Liver (tissue), 9 donors: Measurements from ENCODE around the gene KIAA0753. TPM values are rescaled to one million over a fixed set of nuclear protein-coding genes. Genes with fewer than 3 reads are reported as not detected.

Source experiments
- DNase-seq: peaks from one replicate; pipeline ENCODE4 v3.0.0-alpha.2; 2017; ENCODE audit warnings: low spot score
- H3K27ac ChIP-seq, 2 donors: one replicate each; pipeline ENCODE4 v1.7.0; 2013; ENCODE audit warnings: inconsistent platforms in 2 of 2, low read length in 2 of 2, control low read depth in 1 of 2, low read depth in 1 of 2, mild to moderate bottlenecking in 1 of 2
- H3K27me3 ChIP-seq, 4 donors: one replicate each; pipeline versions ENCODE4 v1.6.1 to v1.7.0; 2013; ENCODE audit warnings: low read length in 3 of 4, inconsistent platforms in 1 of 4, mild to moderate bottlenecking in 1 of 4, moderate library complexity in 1 of 4; ENCODE audit not compliant: control insufficient read depth in 4 of 4, insufficient read depth in 4 of 4
- H3K36me3 ChIP-seq, 4 donors: one replicate each; pipeline versions ENCODE4 v1.6.1 to v1.7.0; 2013; ENCODE audit warnings: low read length in 3 of 4, mild to moderate bottlenecking in 3 of 4, low read depth in 1 of 4, moderate library complexity in 1 of 4; ENCODE audit not compliant: control insufficient read depth in 4 of 4, insufficient read depth in 3 of 4
- H3K4me1 ChIP-seq, 4 donors: one replicate each; pipeline versions ENCODE4 v1.6.1 to v1.7.0; 2013; ENCODE audit warnings: low read length in 3 of 4, mild to moderate bottlenecking in 3 of 4, moderate library complexity in 1 of 4; ENCODE audit not compliant: control insufficient read depth in 4 of 4, insufficient read depth in 4 of 4
- H3K4me3 ChIP-seq, 3 donors: one replicate each; pipeline versions ENCODE4 v1.6.1 to v1.7.0; 2013; ENCODE audit warnings: low read length in 3 of 3, control low read depth in 1 of 3, low read depth in 1 of 3, mild to moderate bottlenecking in 1 of 3
- H3K9ac ChIP-seq, 2 donors: one replicate each; pipeline ENCODE4 v1.7.0; 2013; ENCODE audit warnings: low read length in 2 of 2, mild to moderate bottlenecking in 2 of 2, moderate library complexity in 2 of 2, control low read depth in 1 of 2, low read depth in 1 of 2
- H3K9me3 ChIP-seq, 4 donors: one replicate each; pipeline versions ENCODE4 v1.6.1 to v1.7.0; 2013; ENCODE audit warnings: low read length in 3 of 4; ENCODE audit not compliant: control insufficient read depth in 4 of 4
- EGR1 ChIP-seq, 2 donors: IDR thresholded peaks; 2 replicates each; pipeline ENCODE4 v1.6.1; 2016 to 2018; ENCODE audit warnings: antibody characterized with exemption in 2 of 2, low read depth in 2 of 2
- FOXA1 ChIP-seq: IDR thresholded peaks from 2 replicates; pipeline ENCODE4 v1.6.1; 2016; ENCODE audit warnings: antibody characterized with exemption
- FOXA2 ChIP-seq: IDR thresholded peaks from 2 replicates; pipeline ENCODE4 v1.6.1; 2016; ENCODE audit warnings: antibody characterized with exemption
- GABPA ChIP-seq, 2 donors: IDR thresholded peaks in 1 of 2; conservative IDR thresholded peaks in 1 of 2; 2 replicates each; pipeline ENCODE4 v1.6.1; 2016; ENCODE audit warnings: antibody characterized with exemption in 2 of 2, mild to moderate bottlenecking in 1 of 2, moderate library complexity in 1 of 2
- HNF4A ChIP-seq, 2 donors: conservative IDR thresholded peaks; 2 replicates each; pipeline ENCODE4 v1.6.1; 2016; ENCODE audit warnings: antibody characterized with exemption in 2 of 2, mild to moderate bottlenecking in 2 of 2
- HNF4G ChIP-seq: IDR thresholded peaks from 2 replicates; pipeline ENCODE4 v1.6.1; 2016; ENCODE audit warnings: antibody characterized with exemption
- JUND ChIP-seq, 2 donors: IDR thresholded peaks; 2 replicates each; pipeline ENCODE4 v1.6.1; 2016; ENCODE audit warnings: antibody characterized with exemption in 2 of 2
- NR2F2 ChIP-seq: IDR thresholded peaks from 2 replicates; pipeline ENCODE4 v1.6.1; 2016; ENCODE audit warnings: antibody characterized with exemption
- RAD21 ChIP-seq, 2 donors: IDR thresholded peaks; 2 replicates each; pipeline ENCODE4 v1.6.1; 2016; ENCODE audit warnings: antibody characterized with exemption in 2 of 2, mild to moderate bottlenecking in 2 of 2
- RXRA ChIP-seq, 2 donors: IDR thresholded peaks; 2 replicates each; pipeline ENCODE4 v1.6.1; 2017 to 2018; ENCODE audit warnings: antibody characterized with exemption in 2 of 2, mild to moderate bottlenecking in 1 of 2
- SP1 ChIP-seq: IDR thresholded peaks from 2 replicates; pipeline ENCODE4 v1.6.1; 2018; ENCODE audit warnings: antibody characterized with exemption, mild to moderate bottlenecking
- TAF1 ChIP-seq: conservative IDR thresholded peaks from 2 replicates; pipeline ENCODE4 v1.6.1; 2016; ENCODE audit warnings: antibody characterized with exemption, mild to moderate bottlenecking
- YY1 ChIP-seq: IDR thresholded peaks from 2 replicates; pipeline ENCODE4 v1.6.1; 2016; ENCODE audit warnings: antibody characterized with exemption, mild to moderate bottlenecking
- WGBS: extraction: QIAGEN DNeasy Blood & Tissue Kit; methylation state at CpG from one replicate; pipeline ENCODE4 v1.1.7; 2013; 5-methylcytosine and 5-hydroxymethylcytosine counted together
- polyA plus RNA-seq, 2 donors: library from polyadenylated mRNA; stranded (reverse) in 1 of 2; unstranded in 1 of 2; fragments of 200-250 nt in 1 of 2; fragments of >200 nt in 1 of 2; fragmentation: Nextera tagmentation in 1 of 2; extraction: Ambion mirVana in 1 of 2; gene quantifications; one replicate each; pipeline versions ENCODE4 v1.2.1 to v1.2.3, GENCODE V29; 2013 to 2015
- total RNA-seq, 2 donors: library from RNA; depleted of rRNA; stranded (reverse); fragments of >200 nt; gene quantifications; one replicate each; pipeline ENCODE4 v1.2.3, GENCODE V29; 2014
- TF ChIP-seq, protein P1 (sequence below): IDR thresholded peaks from 2 replicates; pipeline ENCODE4 v1.6.1; 2016; ENCODE audit warnings: antibody characterized with exemption
- TF ChIP-seq, protein P2 (sequence below): IDR thresholded peaks from 2 replicates; pipeline ENCODE4 v1.6.1; 2016; ENCODE audit warnings: antibody characterized with exemption
- TF ChIP-seq, protein P3 (sequence below): fragments of 150-350 bp; IDR thresholded peaks from 2 replicates; pipeline ENCODE4 v1.5.1; 2017; ENCODE audit warnings: improper control_type of control experiment, low read depth, low read length; ENCODE audit not compliant: missing input control
- TF ChIP-seq, protein P4 (sequence below): IDR thresholded peaks from 2 replicates; pipeline ENCODE4 v1.6.1; 2016; ENCODE audit warnings: antibody characterized with exemption, mild to moderate bottlenecking
- TF ChIP-seq, protein P5 (sequence below): IDR thresholded peaks from 2 replicates; pipeline ENCODE4 v1.6.1; 2016; ENCODE audit warnings: antibody characterized with exemption
- donor health status: healthy.
- donor health status: healthy.
- donor health status: healthy.
- donor health status: healthy.
- donor health status: healthy.

KIAA0753 gene
- total and polyA plus RNA-seq, 4 donors, result 2.0 to 5.9 (median 3.0) TPM

DNA sequence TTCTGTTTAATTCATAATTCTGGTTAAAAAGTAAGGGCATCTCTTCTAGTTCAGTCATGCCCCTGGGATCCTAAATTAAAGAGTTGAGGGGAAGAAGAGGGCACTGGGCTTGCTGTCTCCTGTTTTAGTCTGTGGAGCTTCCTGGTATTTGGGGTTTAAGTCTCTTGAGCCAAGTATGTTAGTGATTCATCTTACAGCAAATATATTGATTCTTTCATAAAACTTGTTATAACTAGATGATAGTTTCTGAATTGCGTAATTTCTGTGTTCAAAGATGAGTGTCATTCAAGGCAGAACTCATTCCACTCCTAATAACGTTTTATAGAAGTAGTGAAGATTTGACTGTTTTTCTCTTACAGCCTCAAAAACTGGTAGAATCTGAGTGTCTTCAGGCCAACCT lies 2.1 kb upstream of the KIAA0753 start:
- Histone ChIP-seq H3K27me3 (no peaks in the 10 kb centered on the region), H3K4me1 (peaks cover 3 to 34% (median 26%) of the 10 kb centered on the region in 4 donors), H3K4me3 (no peak overlapping the region), H3K9me3 (no peaks in the 10 kb centered on the region), H3K27ac (peak overlapping the region in 1 of 2 donors; percentile 13), H3K36me3 (peaks cover 2 to 19% (median 9%) of the 10 kb centered on the region in 4 donors), H3K9ac (no peak overlapping the region)
- no peak for DNase-seq
- 49% methylated on average over 2 of the region's 2 CpGs for WGBS
- TF ChIP-seq FOXA2 (no peak), RAD21 (IDR thresholded peaks at IDR 0.05) (no peak), JUND (IDR thresholded peaks at IDR 0.05) (no peak)

DNA sequence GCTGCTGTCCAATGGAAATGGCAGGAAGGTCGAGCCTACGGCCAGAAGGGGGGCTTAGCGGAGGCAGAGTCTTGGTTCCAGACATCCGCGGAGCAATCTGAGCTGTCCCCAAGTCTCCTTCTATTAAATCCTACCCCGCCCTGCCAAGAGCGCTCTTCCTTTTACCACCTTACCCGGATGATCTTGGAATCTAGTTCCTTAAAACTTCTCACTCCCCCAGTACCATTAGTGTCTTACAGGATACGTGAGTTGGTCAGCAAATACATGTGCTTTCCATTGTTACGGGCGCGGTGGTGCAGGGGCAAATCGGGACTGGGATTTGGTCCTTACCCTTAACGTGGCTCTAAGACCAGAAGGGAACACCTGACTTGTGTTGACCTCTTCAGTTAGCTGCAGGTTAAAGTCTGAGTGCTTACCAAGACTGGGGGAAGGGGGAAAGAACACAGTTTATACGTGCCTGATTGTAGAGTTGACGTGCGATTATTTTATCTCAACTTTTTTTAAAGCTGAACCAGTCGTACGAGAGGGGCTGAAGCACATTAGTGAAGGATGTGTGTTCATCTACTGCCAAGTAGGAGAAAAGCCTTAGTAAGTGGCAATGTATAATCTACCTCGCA lies 844 bp upstream of the KIAA0753 start:
- Histone ChIP-seq H3K4me1 (peaks cover 3 to 34% (median 26%) of the 10 kb centered on the region in 4 donors), H3K9ac (peak overlapping the region; percentile 65 to 80), H3K36me3 (peaks cover 2 to 18% (median 8%) of the 10 kb centered on the region in 4 donors), H3K27ac (peak overlapping the region; percentile 69 to 82), H3K4me3 (peak overlapping the region; percentile 88 to 94 (median 90)), H3K27me3 (no peaks in the 10 kb centered on the region), H3K9me3 (no peaks in the 10 kb centered on the region)
- WGBS, result 3% methylated on average over 20 of the region's 20 CpGs
- DNase-seq, result peak; percentile 38
- no peak for TF ChIP-seq FOXA1
- TF ChIP-seq, protein P1, sequence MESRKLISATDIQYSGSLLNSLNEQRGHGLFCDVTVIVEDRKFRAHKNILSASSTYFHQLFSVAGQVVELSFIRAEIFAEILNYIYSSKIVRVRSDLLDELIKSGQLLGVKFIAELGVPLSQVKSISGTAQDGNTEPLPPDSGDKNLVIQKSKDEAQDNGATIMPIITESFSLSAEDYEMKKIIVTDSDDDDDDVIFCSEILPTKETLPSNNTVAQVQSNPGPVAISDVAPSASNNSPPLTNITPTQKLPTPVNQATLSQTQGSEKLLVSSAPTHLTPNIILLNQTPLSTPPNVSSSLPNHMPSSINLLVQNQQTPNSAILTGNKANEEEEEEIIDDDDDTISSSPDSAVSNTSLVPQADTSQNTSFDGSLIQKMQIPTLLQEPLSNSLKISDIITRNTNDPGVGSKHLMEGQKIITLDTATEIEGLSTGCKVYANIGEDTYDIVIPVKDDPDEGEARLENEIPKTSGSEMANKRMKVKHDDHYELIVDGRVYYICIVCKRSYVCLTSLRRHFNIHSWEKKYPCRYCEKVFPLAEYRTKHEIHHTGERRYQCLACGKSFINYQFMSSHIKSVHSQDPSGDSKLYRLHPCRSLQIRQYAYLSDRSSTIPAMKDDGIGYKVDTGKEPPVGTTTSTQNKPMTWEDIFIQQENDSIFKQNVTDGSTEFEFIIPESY, result no peak
- TF ChIP-seq, protein P2, sequence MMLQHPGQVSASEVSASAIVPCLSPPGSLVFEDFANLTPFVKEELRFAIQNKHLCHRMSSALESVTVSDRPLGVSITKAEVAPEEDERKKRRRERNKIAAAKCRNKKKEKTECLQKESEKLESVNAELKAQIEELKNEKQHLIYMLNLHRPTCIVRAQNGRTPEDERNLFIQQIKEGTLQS, result no peak
- no peak for TF ChIP-seq GABPA (IDR thresholded peaks at IDR 0.05 in 1 of 2, conservative IDR thresholded peaks at IDR 0.05 in 1 of 2)
- TF ChIP-seq FOXA2, result no peak
- no peak for TF ChIP-seq YY1
- TF ChIP-seq RXRA (IDR thresholded peaks at IDR 0.05), result peak in 1 of 2 donors; percentile 29
- TF ChIP-seq RAD21 (IDR thresholded peaks at IDR 0.05), result no peak
- peak; percentile 10 for TF ChIP-seq SP1
- TF ChIP-seq, protein P3, sequence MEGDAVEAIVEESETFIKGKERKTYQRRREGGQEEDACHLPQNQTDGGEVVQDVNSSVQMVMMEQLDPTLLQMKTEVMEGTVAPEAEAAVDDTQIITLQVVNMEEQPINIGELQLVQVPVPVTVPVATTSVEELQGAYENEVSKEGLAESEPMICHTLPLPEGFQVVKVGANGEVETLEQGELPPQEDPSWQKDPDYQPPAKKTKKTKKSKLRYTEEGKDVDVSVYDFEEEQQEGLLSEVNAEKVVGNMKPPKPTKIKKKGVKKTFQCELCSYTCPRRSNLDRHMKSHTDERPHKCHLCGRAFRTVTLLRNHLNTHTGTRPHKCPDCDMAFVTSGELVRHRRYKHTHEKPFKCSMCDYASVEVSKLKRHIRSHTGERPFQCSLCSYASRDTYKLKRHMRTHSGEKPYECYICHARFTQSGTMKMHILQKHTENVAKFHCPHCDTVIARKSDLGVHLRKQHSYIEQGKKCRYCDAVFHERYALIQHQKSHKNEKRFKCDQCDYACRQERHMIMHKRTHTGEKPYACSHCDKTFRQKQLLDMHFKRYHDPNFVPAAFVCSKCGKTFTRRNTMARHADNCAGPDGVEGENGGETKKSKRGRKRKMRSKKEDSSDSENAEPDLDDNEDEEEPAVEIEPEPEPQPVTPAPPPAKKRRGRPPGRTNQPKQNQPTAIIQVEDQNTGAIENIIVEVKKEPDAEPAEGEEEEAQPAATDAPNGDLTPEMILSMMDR, result no peak
- TF ChIP-seq HNF4A (conservative IDR thresholded peaks at IDR 0.05), result peak; percentile 59 to 62
- TF ChIP-seq, protein P4, sequence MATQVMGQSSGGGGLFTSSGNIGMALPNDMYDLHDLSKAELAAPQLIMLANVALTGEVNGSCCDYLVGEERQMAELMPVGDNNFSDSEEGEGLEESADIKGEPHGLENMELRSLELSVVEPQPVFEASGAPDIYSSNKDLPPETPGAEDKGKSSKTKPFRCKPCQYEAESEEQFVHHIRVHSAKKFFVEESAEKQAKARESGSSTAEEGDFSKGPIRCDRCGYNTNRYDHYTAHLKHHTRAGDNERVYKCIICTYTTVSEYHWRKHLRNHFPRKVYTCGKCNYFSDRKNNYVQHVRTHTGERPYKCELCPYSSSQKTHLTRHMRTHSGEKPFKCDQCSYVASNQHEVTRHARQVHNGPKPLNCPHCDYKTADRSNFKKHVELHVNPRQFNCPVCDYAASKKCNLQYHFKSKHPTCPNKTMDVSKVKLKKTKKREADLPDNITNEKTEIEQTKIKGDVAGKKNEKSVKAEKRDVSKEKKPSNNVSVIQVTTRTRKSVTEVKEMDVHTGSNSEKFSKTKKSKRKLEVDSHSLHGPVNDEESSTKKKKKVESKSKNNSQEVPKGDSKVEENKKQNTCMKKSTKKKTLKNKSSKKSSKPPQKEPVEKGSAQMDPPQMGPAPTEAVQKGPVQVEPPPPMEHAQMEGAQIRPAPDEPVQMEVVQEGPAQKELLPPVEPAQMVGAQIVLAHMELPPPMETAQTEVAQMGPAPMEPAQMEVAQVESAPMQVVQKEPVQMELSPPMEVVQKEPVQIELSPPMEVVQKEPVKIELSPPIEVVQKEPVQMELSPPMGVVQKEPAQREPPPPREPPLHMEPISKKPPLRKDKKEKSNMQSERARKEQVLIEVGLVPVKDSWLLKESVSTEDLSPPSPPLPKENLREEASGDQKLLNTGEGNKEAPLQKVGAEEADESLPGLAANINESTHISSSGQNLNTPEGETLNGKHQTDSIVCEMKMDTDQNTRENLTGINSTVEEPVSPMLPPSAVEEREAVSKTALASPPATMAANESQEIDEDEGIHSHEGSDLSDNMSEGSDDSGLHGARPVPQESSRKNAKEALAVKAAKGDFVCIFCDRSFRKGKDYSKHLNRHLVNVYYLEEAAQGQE, result no peak
- peak; percentile 46 for TF ChIP-seq TAF1
- TF ChIP-seq JUND (IDR thresholded peaks at IDR 0.05), result no peak
- TF ChIP-seq EGR1 (IDR thresholded peaks at IDR 0.05; ENCODE audit: low read depth in 2 of 2), result no peak
- no peak for TF ChIP-seq NR2F2
- TF ChIP-seq, protein P5, sequence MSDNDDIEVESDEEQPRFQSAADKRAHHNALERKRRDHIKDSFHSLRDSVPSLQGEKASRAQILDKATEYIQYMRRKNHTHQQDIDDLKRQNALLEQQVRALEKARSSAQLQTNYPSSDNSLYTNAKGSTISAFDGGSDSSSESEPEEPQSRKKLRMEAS, result no peak
- TF ChIP-seq HNF4G, result peak; percentile 49
